K562 (cell line): ENCODE measurements around the gene TMEM63C. TPM values are rescaled to one million over a fixed set of nuclear protein-coding genes. Genes with fewer than 3 reads are reported as not detected.

ENCODE experiments used
- ATAC-seq: fragments of 200-7000 bp; cut with Tn5 transposase; 3 replicates; pipeline ENCODE4 v1.9.1; 2020; ENCODE audit warnings: moderate library complexity
- BruUV-seq: library from RNA; stranded (reverse); fragments of 400-500 nt; replicated peaks from 2 replicates; lab custom pipeline; 2021; lab: Mats Ljungman, UMichigan
- CTCF ChIA-PET: fragments of 300-600 bp; formaldehyde crosslinking; extraction: SDS; loops from one replicate; lab custom pipeline; 2021; ENCODE audit warnings: low intra/inter-chr PET ratio; lab: Yijun Ruan, JAX
- POLR2A ChIA-PET: fragments of 300-600, 350-650 bp; sonication (Branson Sonifier 250); formaldehyde crosslinking; extraction: SDS; loops from one replicate; lab custom pipeline; 2021; ENCODE audit warnings: antibody characterized with exemption, inconsistent platforms; lab: Yijun Ruan, JAX
- DNase-seq, 4 experiments: peaks; one replicate each; pipeline versions ENCODE4 v3.0.0 to v3.0.0-alpha.2; 2011 to 2018; ENCODE audit warnings: low spot score in 3 of 4, mixed read lengths in 3 of 4; ENCODE audit errors: extremely low read depth in 1 of 4
- FAIRE-seq: peaks from 2 replicates; lab custom pipeline; 2011; peaks lifted over from hg19 to GRCh38; lab: Jason Lieb, UNC
- H2AFZ ChIP-seq: 2 replicates; pipeline ENCODE4 v1.6.0; 2011; ENCODE audit warnings: low read depth, low read length, control low read depth, inconsistent platforms
- H3K27ac ChIP-seq: fragments of 200-600 bp; 3 replicates; pipeline ENCODE4 v1.8.0; 2011; ENCODE audit warnings: low read depth, mild to moderate bottlenecking, control low read depth, inconsistent platforms, low read length, moderate library complexity, mixed read lengths; ENCODE audit errors: extremely low read depth
- H3K27me3 ChIP-seq, 2 experiments: fragments of 300-600 bp in 1 of 2; 2 replicates in 1 of 2; 3 replicates in 1 of 2; pipeline versions ENCODE4 v1.6.0 to v1.8.0; 2011; ENCODE audit warnings: inconsistent platforms in 2 of 2, low read length in 2 of 2, mild to moderate bottlenecking in 1 of 2, mixed read lengths in 1 of 2, moderate library complexity in 1 of 2; ENCODE audit not compliant: control insufficient read depth in 2 of 2, insufficient read depth in 2 of 2
- H3K36me3 ChIP-seq: fragments of 300-600 bp; 3 replicates; pipeline ENCODE4 v1.8.0; 2011; ENCODE audit warnings: mild to moderate bottlenecking, low read length, inconsistent platforms; ENCODE audit not compliant: control insufficient read depth, insufficient read depth
- H3K4me1 ChIP-seq, 2 experiments: fragments of 200-600 bp in 1 of 2; replicated peaks in 1 of 2; 2 replicates in 1 of 2; 3 replicates in 1 of 2; pipeline versions ENCODE4 v1.5.1 to v1.8.0; 2011; ENCODE audit warnings: inconsistent platforms in 2 of 2, low read length in 2 of 2, mild to moderate bottlenecking in 1 of 2, mixed read lengths in 1 of 2, moderate library complexity in 1 of 2; ENCODE audit not compliant: control insufficient read depth in 2 of 2, insufficient read depth in 2 of 2
- H3K4me2 ChIP-seq: 2 replicates; pipeline ENCODE4 v1.6.1; 2011; ENCODE audit warnings: low read length, control low read depth, inconsistent platforms, mixed read lengths; ENCODE audit not compliant: insufficient read depth
- H3K4me3 ChIP-seq: fragments of 200-600 bp; sonication (generic), shearing (Covaris generic); 2 replicates; pipeline ENCODE4 v1.5.1; 2016; ENCODE audit warnings: control low read depth, inconsistent platforms
- H3K79me2 ChIP-seq: fragments of 200-600 bp; 3 replicates; pipeline ENCODE4 v1.8.0; 2011; ENCODE audit warnings: low read length, inconsistent platforms; ENCODE audit not compliant: control insufficient read depth, insufficient read depth
- H3K9ac ChIP-seq, 2 experiments: 2 replicates each; pipeline versions ENCODE4 v1.6.0 to v1.6.1; 2011; ENCODE audit warnings: low read depth in 2 of 2, low read length in 2 of 2, control low read depth in 1 of 2, inconsistent platforms in 1 of 2, mild to moderate bottlenecking in 1 of 2, mixed read lengths in 1 of 2; ENCODE audit not compliant: insufficient read depth in 1 of 2
- H3K9me1 ChIP-seq: one replicate; pipeline ENCODE4 v1.6.0; 2011; ENCODE audit warnings: inconsistent platforms, mild to moderate bottlenecking, low read length, moderate library complexity; ENCODE audit not compliant: control insufficient read depth, insufficient read depth
- H3K9me3 ChIP-seq: replicated peaks from 2 replicates; pipeline ENCODE4 v1.5.1; 2011; ENCODE audit warnings: low read depth, low read length, inconsistent platforms; ENCODE audit not compliant: control insufficient read depth, insufficient read depth
- H4K20me1 ChIP-seq: replicated peaks from 2 replicates; pipeline ENCODE4 v1.6.1; 2011; ENCODE audit warnings: low read length, inconsistent platforms, mixed read lengths; ENCODE audit not compliant: control insufficient read depth, insufficient read depth
- EP300 ChIP-seq: IDR thresholded peaks from 2 replicates; pipeline ENCODE4 v1.6.1; 2012; ENCODE audit warnings: low read length, improper control_type of control experiment
- ERF ChIP-seq: fragments of 450-650 bp; formaldehyde crosslinking; IDR thresholded peaks from 2 replicates; pipeline ENCODE4 v1.4.0; 2020; ENCODE audit warnings: mild to moderate bottlenecking, mixed read lengths
- ETV6 ChIP-seq, 3 experiments: fragments of 150-350 bp in 1 of 3; sonication (generic) in 1 of 3; formaldehyde crosslinking in 1 of 3; IDR thresholded peaks; 2 replicates each; pipeline versions ENCODE4 v1.6.1 to v1.8.0; 2014 to 2022; ENCODE audit warnings: borderline replicate concordance in 2 of 3, low read depth in 2 of 3, antibody characterized with exemption in 1 of 3, low read length in 1 of 3, mild to moderate bottlenecking in 1 of 3, missing genetic modification reagents in 1 of 3
- KLF1 ChIP-seq: fragments of 450-650 bp; IDR thresholded peaks from 2 replicates; pipeline ENCODE4 v1.6.1; 2016; ENCODE audit warnings: missing genetic modification characterization, missing compliant biosample characterization
- KLF10 ChIP-seq: fragments of 250-450 bp; sonication (Bioruptor Pico); IDR thresholded peaks from 2 replicates; pipeline ENCODE4 v1.6.1; 2021; ENCODE audit warnings: matching md5 sums
- MCM3 ChIP-seq: fragments of 450-650 bp; IDR thresholded peaks from 2 replicates; pipeline ENCODE4 v1.6.1; 2016
- NFRKB ChIP-seq: fragments of 450-650 bp; IDR thresholded peaks from 2 replicates; pipeline ENCODE4 v1.6.1; 2016; ENCODE audit warnings: low read depth
- POLR2B ChIP-seq: fragments of 450-650 bp; IDR thresholded peaks from 2 replicates; pipeline ENCODE4 v1.6.1; 2018; ENCODE audit warnings: low read depth; ENCODE audit not compliant: partially characterized antibody
- PTRF ChIP-seq: fragments of 450-650 bp; IDR thresholded peaks from 2 replicates; pipeline ENCODE4 v1.6.1; 2016; ENCODE audit warnings: mild to moderate bottlenecking, missing genetic modification characterization, missing compliant biosample characterization
- RNF2 ChIP-seq: sonication (generic); IDR thresholded peaks from 2 replicates; pipeline ENCODE4 v1.6.1; 2016
- SMARCB1 ChIP-seq: IDR thresholded peaks from 2 replicates; pipeline ENCODE4 v1.6.1; 2011; ENCODE audit warnings: improper control_type of control experiment, low read depth; ENCODE audit not compliant: insufficient read length
- TGIF2 ChIP-seq: sonication (generic); formaldehyde crosslinking; IDR thresholded peaks from 2 replicates; pipeline ENCODE4 v1.8.1; 2022; ENCODE audit warnings: mild to moderate bottlenecking, missing genetic modification reagents, moderate library complexity
- TRIM25 ChIP-seq: fragments of 450-650 bp; IDR thresholded peaks from 2 replicates; pipeline ENCODE4 v1.7.0; 2016; ENCODE audit warnings: borderline replicate concordance
- ZNF384 ChIP-seq: IDR thresholded peaks from 2 replicates; pipeline ENCODE4 v1.6.1; 2012; ENCODE audit warnings: low read depth, low read length, improper control_type of control experiment
- ZNF57 ChIP-seq: fragments of 450-650 bp; formaldehyde crosslinking; IDR thresholded peaks from 2 replicates; pipeline ENCODE4 v1.4.0; 2020; ENCODE audit warnings: mild to moderate bottlenecking, moderate library complexity
- ZNF766 ChIP-seq: fragments of 200-800 bp; sonication (Bioruptor generic); conservative IDR thresholded peaks from 2 replicates; pipeline ENCODE4 v1.6.1; 2016; ENCODE audit warnings: missing genetic modification characterization, missing compliant biosample characterization
- WGBS: fragments of 100-300 bp; shearing (Covaris generic); methylation state at CpG from one replicate; pipeline ENCODE4 v1.1.6; 2016; ENCODE audit warnings: low coverage, mixed read lengths; ENCODE audit not compliant: insufficient coverage; ENCODE audit errors: missing lambda C conversion rate; 5-methylcytosine and 5-hydroxymethylcytosine counted together
- in situ Hi-C: fragments of 300-500 bp; cut with MboI; formaldehyde crosslinking; loops from 4 replicates; pipeline ENCODE4 v1.15.0; 2018; ENCODE audit warnings: inconsistent platforms, mixed read lengths
- intact Hi-C: fragments of 100-400 bp; cut with micrococcal nuclease; formaldehyde crosslinking; loops from 2 replicates; pipeline ENCODE4 v1.14.2; 2022
- polyA plus RNA-seq, 8 experiments: library from polyadenylated mRNA; depleted of rRNA in 4 of 8; stranded (reverse) in 5 of 8; unstranded in 3 of 8; fragments of >200 nt; fragmentation: Nextera tagmentation in 2 of 8; fragmentation: Illumina TruSeq in 1 of 8; extraction: Ambion mirVana in 2 of 8; extraction: Trizol in 1 of 8; gene quantifications; 2 replicates each; pipeline versions ENCODE4 v1.2.1 to v1.2.3, GENCODE V29; 2011 to 2014; ENCODE audit warnings: inconsistent platforms in 1 of 8, missing spikeins in 1 of 8
- total RNA-seq, 7 experiments: library from RNA; depleted of rRNA in 6 of 7; stranded (reverse); fragments of >200 nt in 6 of 7; fragmentation: Illumina TruSeq in 2 of 7; extraction: Trizol in 2 of 7; gene quantifications; 2 replicates each; pipeline versions ENCODE4 v1.2.1 to v1.2.3, GENCODE V29; 2011 to 2021; ENCODE audit warnings: low replicate concordance in 1 of 7
- TF ChIP-seq, protein P1 (sequence below): IDR thresholded peaks from 2 replicates; pipeline ENCODE4 v1.6.1; 2014; ENCODE audit warnings: antibody characterized with exemption
- TF ChIP-seq, protein P2 (sequence below): fragments of 250-450 bp; sonication (Bioruptor Pico); IDR thresholded peaks from 2 replicates; pipeline ENCODE4 v1.5.0; 2021

TMEM63C gene
- total and polyA plus RNA-seq, 9 of the 15 experiments (the other 6 are each of a cell fraction or from before 2014, with no cell fraction given): 0.07 TPM; not detected in 8

GRCh38 chr14:77198561-77198960 lies 17.0 kb downstream of the TMEM63C start:
- Histone ChIP-seq H3K9me3 (no peaks in the 10 kb centered on the region), H3K27me3 (peaks cover 2 to 66% of the 10 kb centered on the region in 2 experiments; a peak in 2 of 5 replicates), H2AFZ (no peak overlapping the region), H3K4me2 (no peak overlapping the region), H4K20me1 (no peaks in the 10 kb centered on the region; the same call in 1 of the 2 replicates), H3K9me1 (no peaks in the 10 kb centered on the region), H3K36me3 (no peaks in the 10 kb centered on the region), H3K4me1 (no peaks in the 10 kb centered on the region), H3K9ac (no peak overlapping the region), H3K27ac (no peak overlapping the region), H3K4me3 (no peak overlapping the region), H3K79me2 (no peaks in the 10 kb centered on the region)
- FAIRE-seq (no peak), DNase-seq (no peak), ATAC-seq (no peak)
- 0% methylated on average over 5 of the region's 6 CpGs for WGBS
- POLR2A ChIA-PET: interaction anchor here (1.5 kb wide), 1 partner anchor 11 kb away, joined by 3 read pairs; no protein-coding TSS in a partner anchor
- CTCF ChIA-PET: no interaction called here
- in situ Hi-C loops: no loop called here
- intact Hi-C loops: no loop called here
- BruUV-seq: no TSS peak
- TF ChIP-seq SMARCB1: no peak
- TF ChIP-seq POLR2B: no peak
- no peak for TF ChIP-seq TRIM25
- no peak for TF ChIP-seq KLF1 (tag)
- no peak for TF ChIP-seq ZNF57
- TF ChIP-seq, protein P1, sequence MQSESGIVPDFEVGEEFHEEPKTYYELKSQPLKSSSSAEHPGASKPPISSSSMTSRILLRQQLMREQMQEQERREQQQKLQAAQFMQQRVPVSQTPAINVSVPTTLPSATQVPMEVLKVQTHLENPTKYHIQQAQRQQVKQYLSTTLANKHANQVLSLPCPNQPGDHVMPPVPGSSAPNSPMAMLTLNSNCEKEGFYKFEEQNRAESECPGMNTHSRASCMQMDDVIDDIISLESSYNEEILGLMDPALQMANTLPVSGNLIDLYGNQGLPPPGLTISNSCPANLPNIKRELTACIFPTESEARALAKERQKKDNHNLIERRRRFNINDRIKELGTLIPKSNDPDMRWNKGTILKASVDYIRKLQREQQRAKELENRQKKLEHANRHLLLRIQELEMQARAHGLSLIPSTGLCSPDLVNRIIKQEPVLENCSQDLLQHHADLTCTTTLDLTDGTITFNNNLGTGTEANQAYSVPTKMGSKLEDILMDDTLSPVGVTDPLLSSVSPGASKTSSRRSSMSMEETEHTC: no peak
- TF ChIP-seq RNF2: no peak
- no peak for TF ChIP-seq NFRKB
- TF ChIP-seq, protein P2, sequence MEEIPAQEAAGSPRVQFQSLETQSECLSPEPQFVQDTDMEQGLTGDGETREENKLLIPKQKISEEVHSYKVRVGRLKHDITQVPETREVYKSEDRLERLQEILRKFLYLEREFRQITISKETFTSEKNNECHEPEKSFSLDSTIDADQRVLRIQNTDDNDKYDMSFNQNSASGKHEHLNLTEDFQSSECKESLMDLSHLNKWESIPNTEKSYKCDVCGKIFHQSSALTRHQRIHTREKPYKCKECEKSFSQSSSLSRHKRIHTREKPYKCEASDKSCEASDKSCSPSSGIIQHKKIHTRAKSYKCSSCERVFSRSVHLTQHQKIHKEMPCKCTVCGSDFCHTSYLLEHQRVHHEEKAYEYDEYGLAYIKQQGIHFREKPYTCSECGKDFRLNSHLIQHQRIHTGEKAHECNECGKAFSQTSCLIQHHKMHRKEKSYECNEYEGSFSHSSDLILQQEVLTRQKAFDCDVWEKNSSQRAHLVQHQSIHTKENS (CRISPR knock-in tag): no peak
- no peak for TF ChIP-seq EP300
- no peak for TF ChIP-seq PTRF (tag)
- TF ChIP-seq ERF (CRISPR knock-in tag): no peak
- no peak for TF ChIP-seq ETV6 (IDR thresholded peaks at IDR 0.05; ENCODE audit: borderline replicate concordance in 1 of 2, low read depth in 2 of 2, low read length in 1 of 2)
- TF ChIP-seq ETV6 (CRISPR knock-in tag; IDR thresholded peaks at IDR 0.05; ENCODE audit: borderline replicate concordance): no peak
- no peak for TF ChIP-seq TGIF2 (CRISPR knock-in tag)
- no peak for TF ChIP-seq ZNF766 (CRISPR knock-in tag)
- no peak for TF ChIP-seq ZNF384
- TF ChIP-seq KLF10 (CRISPR knock-in tag): no peak
- no peak for TF ChIP-seq MCM3
